ENCODE measurements around the gene INPP5D. TPM values are rescaled to one million over a fixed set of nuclear protein-coding genes. Genes with fewer than 3 reads are reported as not detected.

INPP5D gene
- polyA plus RNA-seq, 3 donors: 30.6 to 90.2 (median 54.8) TPM

- no peak overlapping the region for H3K4me3 ChIP-seq (replicated peaks in 1 of 3; ENCODE audit: low read depth in 2 of 3, low read length in 3 of 3)
- H3K79me2 ChIP-seq (ENCODE audit: insufficient read depth, low read length): no peaks in the 10 kb centered on the region
- no peak overlapping the region for H3K27ac Mint-ChIP-seq
- DNase-seq: no peak
- H3K4me3 Mint-ChIP-seq: no peak overlapping the region
- no peak overlapping the region for H3K9ac ChIP-seq (ENCODE audit: insufficient read depth, low read length, poor library complexity, severe bottlenecking)
- peaks cover 0 to 6% of the 10 kb centered on the region in 2 donors for H3K4me1 ChIP-seq (ENCODE audit: control insufficient read depth in 1 of 2, insufficient read depth in 2 of 2, low read length in 2 of 2)
- H3K9me3 Mint-ChIP-seq: no peaks in the 10 kb centered on the region
- WGBS (ENCODE audit: insufficient coverage): 97% methylated on average over 5 of the region's 9 CpGs
- H3K27me3 Mint-ChIP-seq (ENCODE audit: low read depth in 3 of 3): peaks cover 3 to 7% (median 5%) of the 10 kb centered on the region in 3 donors
- H3K4me1 Mint-ChIP-seq: peaks cover 11% of the 10 kb centered on the region
- no peak for TF ChIP-seq CTCF (IDR thresholded peaks at IDR 0.05)
- H3K27me3 ChIP-seq (ENCODE audit: control insufficient read depth in 2 of 2, insufficient read depth in 2 of 2, low read length in 2 of 2): no peaks in the 10 kb centered on the region
- no peaks in the 10 kb centered on the region for H3K9me3 ChIP-seq (replicated peaks in 1 of 2; ENCODE audit: control insufficient read depth in 1 of 2, insufficient read depth in 1 of 2, low read length in 2 of 2)
- H4K20me1 ChIP-seq (ENCODE audit: insufficient read depth, low read length): no peaks in the 10 kb centered on the region
- H3K36me3 ChIP-seq (replicated peaks in 1 of 2; ENCODE audit: control insufficient read depth in 1 of 2, insufficient read depth in 2 of 2, low read length in 2 of 2): no peaks in the 10 kb centered on the region
- intact Hi-C loops (cut with micrococcal nuclease): no loop called here
- no peak overlapping the region for H3K27ac ChIP-seq (ENCODE audit: low read depth in 1 of 2, low read length in 2 of 2)
- no peak overlapping the region for H3K4me2 ChIP-seq (replicated peaks; ENCODE audit: extremely low read depth, low read length, poor library complexity, severe bottlenecking)
- H3K36me3 Mint-ChIP-seq: no peaks in the 10 kb centered on the region
- no peak overlapping the region for H2AFZ ChIP-seq (ENCODE audit: insufficient read depth, low read depth, low read length, poor library complexity, severe bottlenecking)
Observed at GRCh38 chr2:233044974-233045605, 15.1 kb upstream of the INPP5D start.

- no peaks in the 10 kb centered on the region for H3K79me2 ChIP-seq (ENCODE audit: insufficient read depth, low read length)
Observed at GRCh38 chr2:233047206-233047605, 12.9 kb upstream of the INPP5D start.

More at GRCh38 chr2:233047206-233047605, 12.9 kb upstream of the INPP5D start:
- Mint-ChIP-seq H3K27me3 (ENCODE audit: low read depth in 3 of 3) (peaks cover 5 to 7% (median 5%) of the 10 kb centered on the region in 3 donors), H3K4me1 (peaks cover 13% of the 10 kb centered on the region), H3K27ac (no peak overlapping the region), H3K4me3 (no peak overlapping the region), H3K36me3 (no peaks in the 10 kb centered on the region), H3K9me3 (no peaks in the 10 kb centered on the region)
- H3K9me3 ChIP-seq (replicated peaks in 1 of 2; ENCODE audit: control insufficient read depth in 1 of 2, insufficient read depth in 1 of 2, low read length in 2 of 2): no peaks in the 10 kb centered on the region
- H3K27ac ChIP-seq (ENCODE audit: low read depth in 1 of 2, low read length in 2 of 2): no peak overlapping the region
- no peak overlapping the region for H2AFZ ChIP-seq (ENCODE audit: insufficient read depth, low read depth, low read length, poor library complexity, severe bottlenecking)
- no peaks in the 10 kb centered on the region for H3K36me3 ChIP-seq (replicated peaks in 1 of 2; ENCODE audit: control insufficient read depth in 1 of 2, insufficient read depth in 2 of 2, low read length in 2 of 2)
- DNase-seq: no peak
- TF ChIP-seq CTCF (IDR thresholded peaks at IDR 0.05): no peak
- H3K4me2 ChIP-seq (replicated peaks; ENCODE audit: extremely low read depth, low read length, poor library complexity, severe bottlenecking): no peak overlapping the region
- H3K9ac ChIP-seq (ENCODE audit: insufficient read depth, low read length, poor library complexity, severe bottlenecking): no peak overlapping the region
- no peaks in the 10 kb centered on the region for H4K20me1 ChIP-seq (ENCODE audit: insufficient read depth, low read length)
- H3K4me1 ChIP-seq (ENCODE audit: control insufficient read depth in 1 of 2, insufficient read depth in 2 of 2, low read length in 2 of 2): peaks cover 2 to 9% of the 10 kb centered on the region in 2 donors
- intact Hi-C loops (cut with micrococcal nuclease): no loop called here
- no peak overlapping the region for H3K4me3 ChIP-seq (replicated peaks in 1 of 3; ENCODE audit: low read depth in 2 of 3, low read length in 3 of 3)
- WGBS (ENCODE audit: insufficient coverage): 94% methylated on average over 2 of the region's 3 CpGs
- no peaks in the 10 kb centered on the region for H3K27me3 ChIP-seq (ENCODE audit: control insufficient read depth in 2 of 2, insufficient read depth in 2 of 2, low read length in 2 of 2)

Data from CD14-positive monocyte (primary cell).